ENCODE data around the gene SLC8A2. TPM values are rescaled to one million over a fixed set of nuclear protein-coding genes. Genes with fewer than 3 reads are reported as not detected.

The SLC8A2 gene
- total RNA-seq, 1 experiment from 2014 or later = 11.3 TPM

DNA sequence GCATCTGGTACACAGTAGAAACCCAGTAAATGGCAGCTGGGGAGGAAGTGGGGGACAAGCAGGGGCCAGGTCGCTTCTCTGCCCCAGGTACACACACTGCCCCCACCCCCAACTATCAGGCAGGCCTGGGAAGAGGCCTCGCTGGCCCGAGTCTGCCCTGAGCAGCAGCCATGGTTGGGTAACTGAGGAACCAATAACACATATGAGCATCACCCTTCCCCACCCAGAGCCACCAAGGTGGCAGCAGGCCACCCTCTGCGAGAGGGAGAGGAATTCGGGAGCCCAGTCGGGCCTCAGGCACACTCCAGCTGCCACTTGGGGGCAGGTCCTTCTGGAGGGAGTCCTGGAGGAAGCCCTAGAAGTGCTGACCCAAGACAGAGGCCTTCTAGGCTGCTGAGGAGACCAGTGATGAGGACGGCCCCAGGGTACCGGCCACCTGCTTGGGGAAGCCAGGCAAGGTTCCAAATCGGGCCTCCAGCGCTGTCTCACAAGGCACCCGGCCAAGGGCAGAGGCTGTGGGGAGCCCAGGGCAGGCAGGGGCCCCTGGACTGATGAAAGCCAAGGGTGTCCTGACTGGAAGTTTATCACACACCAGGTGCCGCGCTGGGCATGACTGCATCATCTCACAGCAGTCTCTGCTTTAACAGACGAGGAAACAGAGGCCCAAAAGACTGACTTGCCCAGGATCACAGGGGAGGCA lies 26.3 kb upstream of the SLC8A2 start:
- Histone ChIP-seq H3K23ac (ENCODE audit: insufficient read length, low read depth, low read length) (no peak overlapping the region), H2BK20ac (ENCODE audit: low read depth, low read length, poor library complexity, severe bottlenecking) (no peak overlapping the region), H3K9ac (ENCODE audit: extremely low read depth, insufficient read length, low read length) (no peak overlapping the region), H3K4ac (ENCODE audit: low read depth, low read length) (no peak overlapping the region), H2BK15ac (ENCODE audit: low read depth, low read length) (no peak overlapping the region), H2AFZ (ENCODE audit: low read length) (no peak overlapping the region), H3K27me3 (ENCODE audit: insufficient read depth, low read length) (no peaks in the 10 kb centered on the region), H3K79me2 (ENCODE audit: insufficient read depth, low read length) (no peaks in the 10 kb centered on the region), H3K14ac (ENCODE audit: insufficient read depth, low read length) (no peak overlapping the region), H3K27ac (ENCODE audit: insufficient read length, low read depth, low read length) (no peak overlapping the region), H2BK5ac (ENCODE audit: insufficient read length, low read length) (no peak overlapping the region), H3K23me2 (ENCODE audit: insufficient read length, low read depth, low read length, poor library complexity, severe bottlenecking) (no peaks in the 10 kb centered on the region), H4K5ac (ENCODE audit: insufficient read length, low read depth, low read length) (no peak overlapping the region), H3K9me3 (ENCODE audit: control insufficient read depth, low read depth, low read length) (no peaks in the 10 kb centered on the region), H2BK12ac (ENCODE audit: insufficient read length, low read depth, low read length) (no peak overlapping the region), H2BK120ac (ENCODE audit: low read depth, low read length, poor library complexity, severe bottlenecking) (no peak overlapping the region), H3K4me1 (ENCODE audit: insufficient read depth, low read length) (no peaks in the 10 kb centered on the region; the same call in 1 of the 2 replicates), H3K79me1 (ENCODE audit: insufficient read depth, low read depth, low read length, poor library complexity, severe bottlenecking) (no peaks in the 10 kb centered on the region), H3K56ac (ENCODE audit: insufficient read length, low read depth, low read length) (no peak overlapping the region), H4K8ac (replicated peaks; ENCODE audit: insufficient read length, low read depth, low read length) (no peak overlapping the region), H3K18ac (ENCODE audit: insufficient read length, low read depth, low read length) (no peak overlapping the region), H3T11ph (ENCODE audit: low read length) (no peak overlapping the region), H4K91ac (ENCODE audit: insufficient read length, low read depth, low read length) (no peak overlapping the region), H3K4me2 (ENCODE audit: insufficient read depth, insufficient read length, low read length) (no peak overlapping the region), H4K20me1 (ENCODE audit: control insufficient read depth, insufficient read depth, insufficient read length) (no peaks in the 10 kb centered on the region), H2AK5ac (ENCODE audit: insufficient read length, low read length) (no peak overlapping the region)
- DNase-seq = no peak
- peaks cover 0 to 32% of the 10 kb centered on the region in 2 experiments; a peak in 2 of 4 replicates for H3K4me1 Mint-ChIP-seq
- no CpG with 5 or more reads among the region's 14 CpGs for WGBS (ENCODE audit: extremely low coverage, insufficient read length, low lambda C conversion rate)
- H3K4me3 Mint-ChIP-seq = no peak overlapping the region
- TF ChIP-seq, protein P1, sequence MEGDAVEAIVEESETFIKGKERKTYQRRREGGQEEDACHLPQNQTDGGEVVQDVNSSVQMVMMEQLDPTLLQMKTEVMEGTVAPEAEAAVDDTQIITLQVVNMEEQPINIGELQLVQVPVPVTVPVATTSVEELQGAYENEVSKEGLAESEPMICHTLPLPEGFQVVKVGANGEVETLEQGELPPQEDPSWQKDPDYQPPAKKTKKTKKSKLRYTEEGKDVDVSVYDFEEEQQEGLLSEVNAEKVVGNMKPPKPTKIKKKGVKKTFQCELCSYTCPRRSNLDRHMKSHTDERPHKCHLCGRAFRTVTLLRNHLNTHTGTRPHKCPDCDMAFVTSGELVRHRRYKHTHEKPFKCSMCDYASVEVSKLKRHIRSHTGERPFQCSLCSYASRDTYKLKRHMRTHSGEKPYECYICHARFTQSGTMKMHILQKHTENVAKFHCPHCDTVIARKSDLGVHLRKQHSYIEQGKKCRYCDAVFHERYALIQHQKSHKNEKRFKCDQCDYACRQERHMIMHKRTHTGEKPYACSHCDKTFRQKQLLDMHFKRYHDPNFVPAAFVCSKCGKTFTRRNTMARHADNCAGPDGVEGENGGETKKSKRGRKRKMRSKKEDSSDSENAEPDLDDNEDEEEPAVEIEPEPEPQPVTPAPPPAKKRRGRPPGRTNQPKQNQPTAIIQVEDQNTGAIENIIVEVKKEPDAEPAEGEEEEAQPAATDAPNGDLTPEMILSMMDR (conservative IDR thresholded peaks at IDR 0.05) = no peak
- no peaks in the 10 kb centered on the region for H3K9me3 Mint-ChIP-seq
- H3K36me3 Mint-ChIP-seq (ENCODE audit: insufficient read depth in 1 of 3, low read depth in 3 of 3) = peaks cover 3 to 23% (median 11%) of the 10 kb centered on the region in 3 experiments; a peak in 5 of 7 replicates
- no peak overlapping the region for H3K27ac Mint-ChIP-seq
- no peaks in the 10 kb centered on the region for H3K27me3 Mint-ChIP-seq (ENCODE audit: low read depth)

All from H9 (cell line).